ENCODE results near the gene MAST4. TPM values are rescaled to one million over a fixed set of nuclear protein-coding genes. Genes with fewer than 3 reads are reported as not detected.

Gene MAST4
- total and polyA plus RNA-seq, 4 donors = 3.7 to 9.5 (median 6.5) TPM

GRCh38 chr5:66884564-66885243, 288.5 kb downstream of the MAST4 start (continued):
- no peak for TF ChIP-seq REST (IDR thresholded peaks at IDR 0.05)

GRCh38 chr5:66886941-66887340, 290.7 kb downstream of the MAST4 start:
- no peak for DNase-seq (ENCODE audit: low spot score)
- Histone ChIP-seq H3K4me1 (ENCODE audit: control insufficient read depth in 4 of 4, insufficient read depth in 4 of 4, low read length in 3 of 4) (peaks cover 0 to 18% (median 10%) of the 10 kb centered on the region in 4 donors), H3K27ac (ENCODE audit: low read depth in 1 of 2, low read length in 2 of 2) (no peak overlapping the region), H3K9ac (ENCODE audit: low read depth in 1 of 2, low read length in 2 of 2) (no peak overlapping the region), H3K36me3 (ENCODE audit: control insufficient read depth in 4 of 4, insufficient read depth in 3 of 4, low read depth in 1 of 4, low read length in 3 of 4) (no peaks in the 10 kb centered on the region), H3K9me3 (ENCODE audit: control insufficient read depth in 4 of 4, low read length in 3 of 4) (no peaks in the 10 kb centered on the region), H3K27me3 (ENCODE audit: control insufficient read depth in 4 of 4, insufficient read depth in 4 of 4, low read length in 3 of 4) (no peaks in the 10 kb centered on the region), H3K4me3 (ENCODE audit: low read depth in 1 of 3, low read length in 3 of 3) (no peak overlapping the region)
- TF ChIP-seq ATF3 (IDR thresholded peaks at IDR 0.05) (no peak), REST (IDR thresholded peaks at IDR 0.05) (no peak), TAF1 (conservative IDR thresholded peaks at IDR 0.05) (no peak), FOXA2 (IDR thresholded peaks at IDR 0.05) (no peak), EGR1 (IDR thresholded peaks at IDR 0.05; ENCODE audit: low read depth in 2 of 2) (no peak), SP1 (IDR thresholded peaks at IDR 0.05) (no peak), GABPA (IDR thresholded peaks at IDR 0.05 in 1 of 2, conservative IDR thresholded peaks at IDR 0.05 in 1 of 2) (no peak), HNF4A (conservative IDR thresholded peaks at IDR 0.05) (no peak), RAD21 (IDR thresholded peaks at IDR 0.05) (no peak), JUND (IDR thresholded peaks at IDR 0.05) (no peak)
- WGBS = 76% methylated on average over 1 of the region's 1 CpG

GRCh38 chr5:66888613-66889012, 292.4 kb downstream of the MAST4 start:
- Histone ChIP-seq H3K4me1 (ENCODE audit: control insufficient read depth in 4 of 4, insufficient read depth in 4 of 4, low read length in 3 of 4) (peaks cover 0 to 15% (median 8%) of the 10 kb centered on the region in 4 donors), H3K27ac (ENCODE audit: low read depth in 1 of 2, low read length in 2 of 2) (no peak overlapping the region), H3K4me3 (ENCODE audit: low read depth in 1 of 3, low read length in 3 of 3) (no peak overlapping the region), H3K27me3 (ENCODE audit: control insufficient read depth in 4 of 4, insufficient read depth in 4 of 4, low read length in 3 of 4) (no peaks in the 10 kb centered on the region), H3K9ac (ENCODE audit: low read depth in 1 of 2, low read length in 2 of 2) (no peak overlapping the region), H3K9me3 (ENCODE audit: control insufficient read depth in 4 of 4, low read length in 3 of 4) (no peaks in the 10 kb centered on the region), H3K36me3 (ENCODE audit: control insufficient read depth in 4 of 4, insufficient read depth in 3 of 4, low read depth in 1 of 4, low read length in 3 of 4) (no peaks in the 10 kb centered on the region)
- WGBS = 41% methylated on average over 2 of the region's 2 CpGs
- no peak for DNase-seq (ENCODE audit: low spot score)
- no peak for TF ChIP-seq EGR1 (IDR thresholded peaks at IDR 0.05; ENCODE audit: low read depth in 2 of 2)
- no peak for TF ChIP-seq ATF3 (IDR thresholded peaks at IDR 0.05)
- TF ChIP-seq FOXA2 (IDR thresholded peaks at IDR 0.05) = no peak
- no peak for TF ChIP-seq MAX (IDR thresholded peaks at IDR 0.05)
- TF ChIP-seq TAF1 (conservative IDR thresholded peaks at IDR 0.05) = no peak
- TF ChIP-seq RAD21 (IDR thresholded peaks at IDR 0.05) = no peak
- no peak for TF ChIP-seq HNF4A (conservative IDR thresholded peaks at IDR 0.05)
- TF ChIP-seq HNF4G (IDR thresholded peaks at IDR 0.05) = no peak
- no peak for TF ChIP-seq REST (IDR thresholded peaks at IDR 0.05)
- no peak for TF ChIP-seq JUND (IDR thresholded peaks at IDR 0.05)
- TF ChIP-seq ZBTB33 (IDR thresholded peaks at IDR 0.05) = no peak
- TF ChIP-seq NR2F2 (IDR thresholded peaks at IDR 0.05) = no peak
- no peak for TF ChIP-seq YY1 (IDR thresholded peaks at IDR 0.05)

All from liver (tissue), 9 donors.